ENCODE data around the gene SLC40A1.

SLC40A1 gene

GRCh38 chr2:189583227-189584198 lies 2.9 kb upstream of the SLC40A1 start:
- DNase-seq (ENCODE audit: insufficient read length, low spot score) (no peak), FAIRE-seq (no peak)
- no peak for TF ChIP-seq CTCF (IDR thresholded peaks at IDR 0.05; ENCODE audit: insufficient read depth, missing control alignments)

GRCh38 chr2:189582809-189583192 lies 2.2 kb upstream of the SLC40A1 start:
- TF ChIP-seq CTCF (IDR thresholded peaks at IDR 0.05; ENCODE audit: insufficient read depth, missing control alignments) = no peak
- DNase-seq (ENCODE audit: insufficient read length, low spot score) = no peak
- FAIRE-seq = no peak

GRCh38 chr2:189582140-189582808 lies 1.7 kb upstream of the SLC40A1 start:
- DNase-seq (ENCODE audit: insufficient read length, low spot score) = no peak
- no peak for TF ChIP-seq CTCF (IDR thresholded peaks at IDR 0.05; ENCODE audit: insufficient read depth, missing control alignments)
- FAIRE-seq = no peak

GRCh38 chr2:189581354-189582139 lies 961 bp upstream of the SLC40A1 start:
- FAIRE-seq (no peak), DNase-seq (ENCODE audit: insufficient read length, low spot score) (no peak)
- TF ChIP-seq CTCF (IDR thresholded peaks at IDR 0.05; ENCODE audit: insufficient read depth, missing control alignments) = no peak

GRCh38 chr2:189580241-189580651 lies 340 bp downstream of the SLC40A1 start:
- TF ChIP-seq CTCF (IDR thresholded peaks at IDR 0.05; ENCODE audit: insufficient read depth, missing control alignments) = no peak
- FAIRE-seq = no peak
- no peak for DNase-seq (ENCODE audit: insufficient read length, low spot score)

GRCh38 chr2:189579585-189580186 lies 900 bp downstream of the SLC40A1 start:
- no peak for FAIRE-seq
- TF ChIP-seq CTCF (IDR thresholded peaks at IDR 0.05; ENCODE audit: insufficient read depth, missing control alignments) = no peak
- DNase-seq (ENCODE audit: insufficient read length, low spot score) = no peak

Measured in D721Med (cell line).